GM19438 (cell line): ENCODE data around the gene ITGAX.
"Not testable (repeated sequence)": the region's sequence is repeated elsewhere in the genome, so short reads cannot be mapped to it uniquely, and the experiment has no call there.

Experiments used
- ATAC-seq: cut with Tn5 transposase; IDR thresholded peaks from one replicate; pipeline ENCODE4 v1.9.1; 2021; ENCODE audit warnings: low read depth; ENCODE audit not compliant: unreplicated experiment

Gene ITGAX

DNA sequence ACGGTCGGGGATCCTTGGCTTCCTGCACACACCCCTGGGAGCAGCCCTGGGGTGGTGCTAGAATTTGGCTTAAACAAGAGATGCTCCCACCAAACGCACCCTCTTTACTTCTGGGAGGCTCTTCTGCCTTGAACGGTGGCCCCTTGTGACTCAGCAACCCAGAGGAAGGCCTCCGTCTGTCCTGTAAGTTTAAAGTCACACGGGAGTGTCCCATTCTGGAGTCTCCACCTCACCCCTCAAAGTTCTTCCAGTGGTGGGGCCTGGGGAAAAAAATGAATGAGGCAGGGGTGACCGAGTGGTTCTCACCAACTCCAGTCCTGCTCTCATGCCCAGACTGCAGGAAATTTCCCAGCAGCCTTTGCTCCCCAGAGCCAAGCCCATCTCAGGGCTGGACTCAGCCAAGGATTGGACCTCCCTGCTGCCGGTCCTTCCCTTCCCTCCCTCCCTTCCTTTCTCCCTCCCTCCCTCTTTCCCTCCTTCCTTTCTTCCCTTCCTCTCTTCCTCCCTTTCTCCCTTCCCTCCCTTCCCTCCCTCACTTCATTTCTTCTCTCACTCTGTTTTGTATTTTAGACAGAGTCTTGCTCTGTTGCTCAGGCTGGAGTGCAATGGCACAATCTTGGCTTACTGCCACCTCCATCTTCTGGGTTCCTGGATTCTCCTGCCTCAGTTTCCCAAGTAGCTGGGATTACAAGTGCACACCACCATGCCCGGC lies 49.5 kb downstream of the ITGAX start:
- no peak for ATAC-seq

DNA sequence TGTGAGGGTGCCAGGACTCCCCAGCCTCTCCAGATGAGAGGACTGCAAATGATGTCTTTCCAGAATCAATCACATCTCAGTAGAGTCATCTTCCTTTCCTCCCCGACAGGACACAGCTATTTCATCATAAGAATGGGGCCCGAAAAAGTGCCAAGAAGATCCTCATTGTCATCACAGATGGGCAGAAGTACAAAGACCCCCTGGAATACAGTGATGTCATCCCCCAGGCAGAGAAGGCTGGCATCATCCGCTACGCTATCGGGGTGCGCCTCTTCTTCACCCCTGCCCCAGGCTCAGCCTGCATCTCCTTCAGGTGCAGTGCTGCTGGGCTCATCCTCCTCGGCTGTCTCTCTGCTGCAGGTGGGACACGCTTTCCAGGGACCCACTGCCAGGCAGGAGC lies 52.4 kb downstream of the ITGAX start:
- ATAC-seq = no peak

DNA sequence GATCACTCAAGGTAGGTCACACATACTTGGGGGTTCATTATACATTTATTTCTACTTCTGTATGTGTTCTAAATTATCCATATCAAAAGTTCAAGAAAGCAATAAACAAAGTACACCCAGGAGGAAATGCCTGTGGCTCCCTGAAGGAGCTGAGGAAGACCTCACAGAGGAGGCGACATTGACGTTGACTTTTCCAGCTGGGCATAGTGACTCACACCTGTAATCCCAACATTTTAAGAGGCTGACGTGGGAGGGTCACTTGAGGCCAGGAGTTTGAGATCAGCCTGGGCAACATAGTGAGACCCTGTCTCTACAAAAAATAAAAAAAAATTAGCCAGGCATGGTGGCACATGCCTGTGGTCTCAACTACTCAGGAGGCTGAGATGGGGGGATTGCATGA lies 54.5 kb downstream of the ITGAX start:
- ATAC-seq = no peak

DNA sequence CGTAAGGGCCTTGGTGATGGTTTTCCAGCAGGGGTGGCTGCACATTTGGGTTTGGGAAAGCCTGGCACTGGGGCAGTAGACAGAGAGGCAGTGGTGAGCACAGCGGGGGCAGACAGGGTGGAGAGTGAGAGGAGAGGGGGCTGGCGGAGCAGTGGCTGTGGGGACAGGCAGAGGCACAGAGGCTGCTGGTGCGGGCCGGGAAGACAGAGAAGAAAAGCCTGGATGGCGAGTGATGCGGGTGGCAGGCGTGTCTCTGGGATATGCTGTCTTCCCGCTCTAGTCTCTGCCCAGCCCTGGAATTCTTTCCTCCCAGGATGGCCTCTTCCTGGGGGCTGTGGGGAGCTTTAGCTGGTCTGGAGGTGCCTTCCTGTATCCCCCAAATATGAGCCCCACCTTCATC lies 55.1 kb downstream of the ITGAX start:
- ATAC-seq = no peak

DNA sequence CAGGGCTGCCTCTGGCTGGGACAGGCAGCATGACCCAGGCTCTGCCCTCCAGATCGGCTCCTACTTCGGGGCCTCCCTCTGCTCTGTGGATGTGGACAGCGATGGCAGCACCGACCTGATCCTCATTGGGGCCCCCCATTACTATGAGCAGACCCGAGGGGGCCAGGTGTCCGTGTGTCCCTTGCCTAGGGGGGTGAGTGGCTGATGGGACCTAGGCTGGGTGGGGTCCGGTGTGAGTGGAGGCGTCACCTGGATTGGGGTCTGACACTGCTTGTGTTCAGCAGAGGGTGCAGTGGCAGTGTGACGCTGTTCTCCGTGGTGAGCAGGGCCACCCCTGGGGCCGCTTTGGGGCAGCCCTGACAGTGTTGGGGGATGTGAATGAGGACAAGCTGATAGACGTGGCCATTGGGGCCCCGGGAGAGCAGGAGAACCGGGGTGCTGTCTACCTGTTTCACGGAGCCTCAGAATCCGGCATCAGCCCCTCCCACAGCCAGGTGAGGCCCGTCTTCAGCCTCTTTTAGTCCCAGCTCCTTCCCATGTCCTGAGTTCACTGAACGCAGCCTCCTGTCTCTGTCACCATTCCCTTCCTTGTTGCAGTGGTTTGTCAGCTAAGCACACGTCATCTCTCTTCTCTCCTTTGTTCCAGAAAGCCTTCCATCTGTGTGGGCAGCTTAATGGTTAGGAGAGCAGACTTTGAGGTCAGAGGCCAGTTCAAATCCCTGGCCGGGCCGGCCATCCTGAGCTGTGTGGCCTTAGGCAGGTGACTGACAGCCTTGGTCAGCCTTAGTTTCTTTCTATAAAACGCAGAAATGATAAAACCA lies 56.3 kb downstream of the ITGAX start:
- no peak for ATAC-seq

DNA sequence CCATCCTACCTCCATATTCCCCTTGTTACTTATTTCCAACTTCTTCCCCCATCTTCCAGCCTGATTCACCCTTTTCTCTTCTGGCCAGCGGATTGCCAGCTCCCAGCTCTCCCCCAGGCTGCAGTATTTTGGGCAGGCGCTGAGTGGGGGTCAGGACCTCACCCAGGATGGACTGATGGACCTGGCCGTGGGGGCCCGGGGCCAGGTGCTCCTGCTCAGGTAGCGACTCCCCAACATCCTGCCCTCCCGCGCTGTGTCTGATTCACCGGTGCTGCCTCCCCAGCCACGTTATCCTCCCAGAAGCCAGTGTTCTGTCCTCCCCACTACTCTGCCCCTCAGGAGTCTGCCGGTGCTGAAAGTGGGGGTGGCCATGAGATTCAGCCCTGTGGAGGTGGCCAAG lies 57.8 kb downstream of the ITGAX start:
- no peak for ATAC-seq

DNA sequence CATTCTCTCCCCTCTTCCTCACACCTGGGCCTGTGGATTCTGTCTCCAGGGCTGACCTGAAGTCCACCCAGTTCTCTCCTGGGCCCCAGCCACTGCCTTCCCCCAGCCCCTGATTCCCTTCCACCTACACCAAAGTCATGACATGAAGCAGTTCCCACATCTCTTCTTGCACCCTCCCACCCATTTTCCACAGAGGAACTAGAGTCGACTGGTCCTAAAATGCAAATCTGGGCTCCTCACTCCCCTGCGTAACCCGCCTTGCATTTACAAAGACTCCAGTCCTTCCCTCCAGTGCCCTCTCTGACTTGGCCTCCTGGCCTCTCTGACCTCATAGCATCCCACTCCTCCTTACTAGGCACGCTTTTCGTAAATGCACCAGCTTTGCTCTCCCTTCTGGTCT lies 58.4 kb downstream of the ITGAX start:
- ATAC-seq = no peak

DNA sequence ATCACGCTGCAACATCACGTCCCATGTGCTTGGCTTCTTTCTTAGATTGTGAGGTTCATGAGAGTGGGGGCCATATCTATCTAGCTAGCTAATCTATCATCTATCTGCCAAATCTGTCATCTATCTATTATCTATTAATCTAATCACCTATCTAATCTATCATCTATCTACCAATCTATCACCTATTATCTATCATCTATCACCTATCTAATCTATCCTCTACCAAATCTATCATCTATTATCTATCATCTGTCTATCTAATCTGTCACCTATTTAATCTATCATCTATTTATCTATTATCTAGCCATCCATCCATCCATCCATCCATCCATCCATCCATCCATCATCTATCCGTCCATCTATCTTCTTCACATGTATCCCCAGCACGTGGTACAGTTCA lies 59.0 kb downstream of the ITGAX start:
- no peak for ATAC-seq

DNA sequence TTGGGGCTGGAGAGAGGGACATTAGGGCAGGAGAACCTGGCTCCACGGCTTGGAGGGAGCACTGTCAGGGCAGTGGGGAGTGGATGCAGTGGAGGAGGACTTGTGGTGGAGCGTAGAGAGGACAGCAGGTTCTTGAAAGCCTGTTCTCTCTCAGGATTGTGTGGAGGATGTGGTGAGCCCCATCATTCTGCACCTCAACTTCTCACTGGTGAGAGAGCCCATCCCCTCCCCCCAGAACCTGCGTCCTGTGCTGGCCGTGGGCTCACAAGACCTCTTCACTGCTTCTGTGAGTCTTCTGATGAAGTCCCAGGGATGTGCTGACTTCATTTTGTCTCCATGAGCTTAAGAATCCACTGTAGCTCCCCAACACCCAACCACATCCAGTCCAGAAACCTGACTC lies 59.7 kb downstream of the ITGAX start:
- no peak for ATAC-seq

DNA sequence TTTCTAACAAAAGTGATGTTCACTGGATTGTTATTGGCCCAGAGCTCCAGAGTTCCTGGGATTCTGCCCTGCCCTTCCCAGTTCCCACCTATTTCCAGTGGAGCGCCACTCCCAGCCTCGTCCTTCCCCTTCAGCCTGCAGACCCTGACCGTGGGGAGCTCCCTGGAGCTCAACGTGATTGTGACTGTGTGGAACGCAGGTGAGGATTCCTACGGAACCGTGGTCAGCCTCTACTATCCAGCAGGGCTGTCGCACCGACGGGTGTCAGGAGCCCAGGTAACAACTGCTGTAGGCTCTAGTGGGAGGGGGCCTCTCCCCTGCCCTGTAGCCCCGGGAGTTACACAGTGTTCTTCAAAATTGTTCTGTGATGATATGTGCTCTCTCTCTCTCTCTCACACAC lies 61.4 kb downstream of the ITGAX start:
- ATAC-seq = no peak

DNA sequence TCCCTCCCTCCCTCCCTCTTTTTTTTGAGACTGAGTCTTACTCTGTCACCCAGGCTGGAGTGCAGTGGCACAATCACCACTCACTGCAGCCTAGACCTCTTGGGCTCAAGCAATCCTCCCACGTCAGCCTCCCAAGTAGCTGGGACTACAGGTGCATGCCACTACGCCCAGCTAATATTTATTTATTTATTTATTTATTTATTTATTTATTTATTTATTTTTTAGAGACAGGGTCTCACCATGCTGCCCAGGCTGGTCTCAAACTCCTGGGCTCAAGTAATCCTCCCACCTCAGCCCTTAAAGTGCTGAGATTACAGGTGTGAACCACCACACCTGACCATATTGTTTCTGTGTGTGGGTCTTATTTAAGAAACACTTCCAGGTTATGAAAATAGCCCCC lies 62.1 kb downstream of the ITGAX start:
- ATAC-seq = not testable (repeated sequence)

DNA sequence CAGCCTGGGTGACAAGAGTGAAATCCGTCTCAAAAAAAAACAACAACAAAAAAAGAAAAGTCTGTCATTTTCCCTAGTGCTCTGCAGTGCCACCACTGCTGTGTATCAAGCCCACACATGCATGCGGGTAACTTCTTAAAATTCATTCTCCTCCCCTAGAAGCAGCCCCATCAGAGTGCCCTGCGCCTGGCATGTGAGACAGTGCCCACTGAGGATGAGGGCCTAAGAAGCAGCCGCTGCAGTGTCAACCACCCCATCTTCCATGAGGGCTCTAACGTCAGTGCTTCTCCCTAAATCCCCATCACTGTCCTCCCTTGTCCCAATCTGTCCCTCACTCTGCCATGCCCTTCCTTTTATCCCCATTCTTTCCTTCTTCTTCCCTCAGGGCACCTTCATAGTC lies 62.9 kb downstream of the ITGAX start:
- no peak for ATAC-seq

DNA sequence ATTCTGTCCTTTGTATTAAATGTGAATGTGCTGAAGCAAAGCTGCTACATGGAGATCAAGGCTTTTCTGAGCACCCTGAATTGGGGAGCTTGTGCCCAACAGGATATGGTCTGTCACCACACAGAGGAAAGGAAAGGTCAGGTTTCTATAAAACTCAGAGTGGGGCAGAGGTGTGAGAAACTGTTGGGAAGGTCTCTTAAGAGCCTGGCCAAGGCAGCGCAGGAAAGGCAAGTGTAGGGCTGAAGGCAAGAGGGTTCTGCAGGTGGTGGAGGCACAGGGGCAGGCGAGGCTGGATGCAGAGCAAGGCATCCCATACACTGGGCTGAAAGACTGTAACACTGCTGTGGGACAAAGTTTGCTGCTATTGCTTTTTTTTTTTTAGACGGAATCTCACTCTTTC lies 65.1 kb downstream of the ITGAX start:
- ATAC-seq = no peak

DNA sequence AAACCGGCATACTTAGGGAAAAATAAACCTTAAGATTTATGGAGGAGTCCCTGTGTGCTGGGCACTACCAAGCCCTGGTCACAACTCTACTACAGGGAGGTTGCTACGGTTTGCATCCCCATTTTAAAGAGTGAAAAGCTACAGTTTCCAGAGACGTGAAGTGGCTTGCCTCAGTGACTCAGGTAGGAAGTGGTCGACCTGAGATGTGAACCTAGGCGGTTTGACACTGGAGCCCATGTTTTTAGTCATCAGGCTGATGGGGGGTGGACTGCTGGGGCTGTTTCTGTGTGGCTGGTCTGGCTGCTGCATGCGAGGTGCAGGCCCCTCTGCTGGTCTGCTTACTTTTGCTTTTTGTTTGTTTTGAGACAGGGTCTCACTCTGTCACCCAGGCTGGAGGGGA lies 66.6 kb downstream of the ITGAX start:
- no peak for ATAC-seq

DNA sequence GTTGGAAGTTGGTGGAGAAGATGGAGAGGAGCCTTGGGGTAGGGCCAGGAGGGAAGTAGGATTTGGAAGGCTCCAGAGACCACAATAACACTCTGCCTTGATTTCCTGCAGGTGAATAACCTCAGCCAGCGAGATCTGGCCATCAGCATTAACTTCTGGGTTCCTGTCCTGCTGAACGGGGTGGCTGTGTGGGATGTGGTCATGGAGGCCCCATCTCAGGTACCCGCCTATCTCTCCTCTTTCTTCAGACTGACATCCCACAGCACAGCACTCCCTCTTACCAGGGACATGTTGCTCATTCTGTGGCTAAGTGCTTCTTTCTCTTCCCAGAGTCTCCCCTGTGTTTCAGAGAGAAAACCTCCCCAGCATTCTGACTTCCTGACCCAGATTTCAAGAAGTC lies 68.3 kb downstream of the ITGAX start:
- no peak for ATAC-seq

DNA sequence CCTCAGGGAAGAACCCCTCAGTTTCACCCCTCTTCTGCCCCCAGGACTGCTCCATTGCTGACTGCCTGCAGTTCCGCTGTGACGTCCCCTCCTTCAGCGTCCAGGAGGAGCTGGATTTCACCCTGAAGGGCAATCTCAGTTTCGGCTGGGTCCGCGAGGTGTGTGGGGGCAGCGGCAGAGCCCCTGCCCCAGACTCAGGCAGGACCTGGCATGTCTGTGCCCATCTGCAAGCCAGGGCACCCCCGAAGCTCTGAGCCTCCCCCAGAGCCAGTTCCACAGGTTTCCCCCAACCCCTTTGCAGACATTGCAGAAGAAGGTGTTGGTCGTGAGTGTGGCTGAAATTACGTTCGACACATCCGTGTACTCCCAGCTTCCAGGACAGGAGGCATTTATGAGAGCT lies 68.8 kb downstream of the ITGAX start:
- ATAC-seq = no peak

DNA sequence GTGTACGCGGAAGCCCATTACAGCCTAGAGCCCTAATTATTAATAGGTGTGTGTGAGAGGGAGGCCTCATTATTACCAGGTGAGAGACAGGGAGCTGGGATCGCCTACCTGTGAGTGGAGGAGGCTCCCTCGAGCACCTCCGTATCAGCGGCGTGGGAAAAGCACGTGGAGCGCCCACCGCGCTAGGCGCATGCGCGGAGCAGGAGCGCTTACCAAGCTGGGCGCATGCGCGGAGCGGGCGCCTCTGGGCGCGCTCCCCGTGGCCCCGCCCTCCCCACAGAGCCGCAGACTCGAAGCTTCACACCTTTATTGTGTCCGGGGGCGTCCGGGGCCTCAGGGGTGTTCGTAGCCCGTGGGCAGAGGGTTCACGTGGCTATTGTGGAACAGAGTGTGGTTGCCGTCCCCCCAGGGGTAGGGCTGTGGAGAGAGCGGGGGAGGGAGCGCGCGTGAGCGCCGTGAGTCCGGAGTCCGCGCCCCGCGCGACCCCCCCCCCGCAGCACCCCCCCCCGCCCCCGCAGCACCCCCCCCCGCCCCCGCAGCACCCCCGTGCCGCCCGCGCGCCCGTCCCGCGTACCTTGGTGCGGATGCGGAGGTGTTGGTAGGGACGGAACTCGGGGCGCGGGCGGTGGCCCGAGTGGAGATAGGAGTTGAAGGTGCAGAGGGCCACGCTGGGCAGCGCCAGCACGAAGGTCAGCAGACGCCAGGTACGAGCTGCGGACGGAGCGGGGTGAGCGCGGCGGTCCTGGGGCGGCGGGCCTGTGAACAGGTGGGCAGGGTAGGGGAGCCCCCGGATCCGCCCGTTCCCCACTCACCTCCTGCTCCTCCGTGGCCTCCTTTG lies 72.7 kb downstream of the ITGAX start:
- ATAC-seq = no peak

DNA sequence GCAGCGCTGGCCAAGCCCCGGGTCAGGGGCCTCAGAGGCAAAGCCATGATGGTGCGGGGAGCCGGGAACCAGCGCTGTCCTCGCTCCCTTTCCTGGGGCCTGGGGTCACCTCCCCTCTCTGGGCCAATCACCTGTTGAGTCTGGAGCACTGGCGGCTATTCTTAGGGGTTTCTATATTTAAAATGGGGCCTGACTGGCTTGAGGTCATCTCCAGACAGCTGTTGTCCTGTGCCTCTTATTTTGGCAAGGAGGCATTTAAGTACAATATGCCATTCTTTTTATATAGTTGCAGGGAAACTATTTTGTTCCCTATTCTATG lies 73.3 kb downstream of the ITGAX start, which contains the start of gene COX6A2:
COX6A2 (minus strand) TSS at position 82 of the 319 bp plus-strand sequence; CDS start at position 47, 35 bp downstream.
- ATAC-seq = no peak

DNA sequence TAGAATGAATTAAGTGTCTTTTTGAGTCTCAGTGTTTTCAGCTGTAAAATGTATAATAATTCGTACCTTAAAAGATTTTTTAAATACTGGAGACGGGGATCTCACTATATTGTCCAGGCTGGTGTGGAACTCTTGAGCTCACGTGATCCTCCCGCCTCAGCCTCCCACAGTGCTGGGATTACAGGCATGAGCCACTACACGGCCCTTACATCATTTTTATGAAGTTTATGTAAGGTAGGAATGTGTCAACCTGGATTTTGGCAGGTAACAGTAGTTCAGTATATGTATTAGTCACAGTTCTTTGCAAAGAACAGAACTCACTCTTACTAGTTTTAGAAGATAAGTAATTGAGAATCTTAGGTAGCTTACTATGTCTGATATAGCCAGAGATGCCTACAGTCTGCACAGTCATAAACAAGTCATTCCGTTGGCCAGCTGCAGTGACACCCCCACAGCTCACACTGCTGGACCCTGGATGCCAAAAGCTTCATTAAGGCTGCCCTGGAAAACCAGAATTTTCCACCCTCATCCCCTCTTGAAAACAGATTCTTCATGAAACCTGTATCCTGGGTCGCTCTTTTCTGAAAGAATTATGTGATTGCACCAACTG lies 73.8 kb downstream of the ITGAX start:
- no peak for ATAC-seq

DNA sequence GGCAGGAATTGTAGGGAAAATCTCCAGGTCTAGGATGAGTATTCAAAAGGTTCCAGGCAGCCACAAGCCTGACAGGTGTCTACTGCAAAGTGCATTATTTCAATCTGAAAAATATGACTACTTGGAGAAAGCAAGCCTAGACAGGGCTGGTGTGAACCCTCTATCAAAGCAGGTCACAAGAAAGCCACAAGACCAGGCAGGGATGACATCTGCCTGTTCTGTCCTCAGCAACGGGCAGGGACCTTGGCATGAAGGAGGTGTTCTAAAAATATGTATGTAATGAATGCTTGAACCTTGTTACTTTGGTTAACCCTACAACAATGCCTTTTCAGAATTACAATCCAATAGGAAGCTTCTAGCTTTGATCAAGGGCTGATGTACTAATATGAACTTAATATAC lies 74.3 kb downstream of the ITGAX start:
- no peak for ATAC-seq

DNA sequence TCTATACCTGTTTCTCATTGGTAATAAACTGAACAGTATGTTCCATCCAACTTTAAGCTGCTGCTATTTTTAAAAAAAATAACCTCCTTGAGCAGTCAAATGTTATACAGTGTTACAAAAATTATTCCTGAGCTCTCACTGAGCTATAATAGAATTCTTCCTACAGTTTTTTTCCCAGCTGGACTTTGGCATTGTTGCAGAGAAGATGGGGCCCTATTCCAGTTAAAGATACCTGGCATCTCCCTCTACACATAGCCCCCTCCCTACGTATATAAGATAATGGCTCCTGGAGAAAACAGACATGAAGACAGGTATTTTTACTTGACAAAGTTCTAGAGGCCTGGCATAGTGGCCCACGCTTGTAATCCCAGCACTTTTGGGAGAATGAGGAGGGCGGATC lies 74.8 kb downstream of the ITGAX start:
- ATAC-seq = no peak
